Loucy (cell line): Measurements from ENCODE around the gene TRIM13.

Experiments used
- EZH2phosphoT487 ChIP-seq: fragments of 200-600 bp; IDR thresholded peaks from 2 replicates; pipeline ENCODE4 v1.6.1; 2018; ENCODE audit warnings: antibody characterized with exemption, mild to moderate bottlenecking, moderate library complexity, borderline replicate concordance
- TF ChIP-seq, protein P1 (sequence below): fragments of 200-600 bp; sonication (generic); conservative IDR thresholded peaks from 2 replicates; pipeline ENCODE4 v1.5.1; 2014; ENCODE audit warnings: mild to moderate bottlenecking, antibody characterized with exemption, low read length

DNA sequence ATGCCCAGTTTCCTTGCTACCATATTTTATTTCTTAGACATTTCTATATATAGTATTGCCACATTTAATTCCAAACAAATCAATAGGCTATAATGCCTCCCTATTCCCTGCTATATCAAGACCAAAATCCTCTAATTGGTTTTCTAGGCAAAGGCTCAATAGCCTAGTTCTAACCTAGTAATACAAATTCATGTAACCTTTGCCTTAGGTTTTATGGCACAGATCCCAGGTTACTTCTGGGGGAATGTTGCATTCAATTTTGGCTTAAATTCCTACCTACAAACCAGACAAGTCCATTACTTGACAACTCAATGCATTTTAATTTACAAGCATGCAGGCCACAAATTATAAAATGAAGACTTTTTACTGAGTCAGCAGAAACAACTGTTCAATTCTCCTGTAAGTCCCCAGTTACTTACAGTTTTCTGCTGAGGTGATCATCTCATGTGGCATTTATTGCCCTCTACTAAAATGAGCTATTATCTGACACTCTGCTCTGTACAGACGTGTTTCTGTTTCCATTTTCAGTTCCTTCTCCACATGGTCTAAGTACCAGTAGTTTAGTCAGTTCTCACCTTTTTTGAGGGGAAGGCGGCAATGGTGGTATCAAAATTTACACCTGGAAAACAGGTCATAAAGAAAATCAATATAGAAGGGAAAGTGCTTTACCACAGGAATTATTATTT lies 30.1 kb downstream of the TRIM13 start:
- TF ChIP-seq, protein P1, sequence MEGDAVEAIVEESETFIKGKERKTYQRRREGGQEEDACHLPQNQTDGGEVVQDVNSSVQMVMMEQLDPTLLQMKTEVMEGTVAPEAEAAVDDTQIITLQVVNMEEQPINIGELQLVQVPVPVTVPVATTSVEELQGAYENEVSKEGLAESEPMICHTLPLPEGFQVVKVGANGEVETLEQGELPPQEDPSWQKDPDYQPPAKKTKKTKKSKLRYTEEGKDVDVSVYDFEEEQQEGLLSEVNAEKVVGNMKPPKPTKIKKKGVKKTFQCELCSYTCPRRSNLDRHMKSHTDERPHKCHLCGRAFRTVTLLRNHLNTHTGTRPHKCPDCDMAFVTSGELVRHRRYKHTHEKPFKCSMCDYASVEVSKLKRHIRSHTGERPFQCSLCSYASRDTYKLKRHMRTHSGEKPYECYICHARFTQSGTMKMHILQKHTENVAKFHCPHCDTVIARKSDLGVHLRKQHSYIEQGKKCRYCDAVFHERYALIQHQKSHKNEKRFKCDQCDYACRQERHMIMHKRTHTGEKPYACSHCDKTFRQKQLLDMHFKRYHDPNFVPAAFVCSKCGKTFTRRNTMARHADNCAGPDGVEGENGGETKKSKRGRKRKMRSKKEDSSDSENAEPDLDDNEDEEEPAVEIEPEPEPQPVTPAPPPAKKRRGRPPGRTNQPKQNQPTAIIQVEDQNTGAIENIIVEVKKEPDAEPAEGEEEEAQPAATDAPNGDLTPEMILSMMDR, result no peak
- TF ChIP-seq EZH2phosphoT487, result no peak
